ENCODE measurements around the gene NPY4R. TPM values are rescaled to one million over a fixed set of nuclear protein-coding genes. Genes with fewer than 3 reads are reported as not detected.
"Not testable (repeated sequence)": the region's sequence is repeated elsewhere in the genome, so short reads cannot be mapped to it uniquely, and the experiment has no call there.

NPY4R gene
- polyA plus RNA-seq, 5 donors = 0.37 to 0.81 (median 0.62) TPM; not detected in 1

- DNase-seq = not testable (repeated sequence)
Observed at GRCh38 chr10:46459579-46459978, 6.2 kb downstream of the NPY4R start.

GRCh38 chr10:46457071-46457470 is 8.7 kb downstream of the NPY4R start:
- not testable (repeated sequence) for DNase-seq

GRCh38 chr10:46455992-46456391 is 9.8 kb downstream of the NPY4R start:
- DNase-seq = not testable (repeated sequence)

GRCh38 chr10:46451365-46451764 is 14.4 kb downstream of the NPY4R start:
- not testable (repeated sequence) for DNase-seq

GRCh38 chr10:46450829-46451228 is 14.9 kb downstream of the NPY4R start:
- DNase-seq = not testable (repeated sequence)

GRCh38 chr10:46447439-46447838 is 18.3 kb downstream of the NPY4R start:
- DNase-seq = not testable (repeated sequence)

GRCh38 chr10:46445389-46446122 is 20.2 kb downstream of the NPY4R start:
- DNase-seq = not testable (repeated sequence)

- not testable (repeated sequence) for DNase-seq
Observed at GRCh38 chr10:46443422-46443821, 22.3 kb downstream of the NPY4R start.

- peak; percentile 15 to 23 for DNase-seq
Observed at GRCh38 chr10:46442706-46443275, 23.0 kb downstream of the NPY4R start.

- DNase-seq = not testable (repeated sequence)
Observed at GRCh38 chr10:46441837-46442278, 23.9 kb downstream of the NPY4R start.

GRCh38 chr10:46440942-46441341 is 24.8 kb downstream of the NPY4R start:
- not testable (repeated sequence) for DNase-seq

- not testable (repeated sequence) for DNase-seq
Observed at GRCh38 chr10:46423550-46423949, 42.2 kb downstream of the NPY4R start.

- DNase-seq = not testable (repeated sequence)
Observed at GRCh38 chr10:46419570-46420379, 46.0 kb downstream of the NPY4R start.

GRCh38 chr10:46418283-46418682 is 47.5 kb downstream of the NPY4R start:
- not testable (repeated sequence) for DNase-seq

- not testable (repeated sequence) for DNase-seq
Observed at GRCh38 chr10:46415291-46415690, 50.5 kb downstream of the NPY4R start.

GRCh38 chr10:46412665-46413064 is 53.1 kb downstream of the NPY4R start:
- DNase-seq = not testable (repeated sequence)

GRCh38 chr10:46411123-46411522 is 54.6 kb downstream of the NPY4R start:
- DNase-seq = not testable (repeated sequence)

Other genes with a start within 250 kb of the NPY4R start
- not detected for gene ANTXRL, start 179.0 kb downstream of the NPY4R start, polyA plus RNA-seq (ENCODE audit: insufficient read depth in 1 of 5, insufficient read length in 5 of 5, low replicate concordance in 1 of 5)
- gene ANXA8L1, start 90.2 kb downstream of the NPY4R start, polyA plus RNA-seq (ENCODE audit: insufficient read depth in 1 of 5, insufficient read length in 5 of 5, low replicate concordance in 1 of 5) = 1 to 10 TPM in 4 of 5 donors, under 1 TPM in 1; 0.19 to 2.1 (median 1.6) TPM
- gene GPRIN2, start 90.7 kb upstream of the NPY4R start, polyA plus RNA-seq (ENCODE audit: insufficient read depth in 1 of 5, insufficient read length in 5 of 5, low replicate concordance in 1 of 5) = 10 to 100 TPM in 3 of 5 donors, 1 to 10 TPM in 2; 5.8 to 19.7 (median 12.7) TPM
- 10 to 100 TPM; 20.1 to 29.0 (median 26.5) TPM for gene SYT15, start 113.2 kb upstream of the NPY4R start, polyA plus RNA-seq (ENCODE audit: insufficient read depth in 1 of 5, insufficient read length in 5 of 5, low replicate concordance in 1 of 5)

Data from right lung (tissue), 5 donors.